ENCODE results near the gene PPP1R16B. TPM values are rescaled to one million over a fixed set of nuclear protein-coding genes. Genes with fewer than 3 reads are reported as not detected.

PPP1R16B gene
- total RNA-seq, 1 experiment from 2014 or later = under 0.01 TPM

- no peak for DNase-seq (ENCODE audit: low read depth)
These were observed 89.8 kb downstream of the PPP1R16B start for GRCh38 chr20:38895098-38895949.

GRCh38 chr20:38896009-38896594 lies 90.6 kb downstream of the PPP1R16B start:
- no peak for DNase-seq (ENCODE audit: low read depth)

GRCh38 chr20:38897267-38897666 lies 91.8 kb downstream of the PPP1R16B start:
- no peak for DNase-seq (ENCODE audit: low read depth)

- DNase-seq (ENCODE audit: low read depth) = no peak
These were observed 95.1 kb downstream of the PPP1R16B start for GRCh38 chr20:38900606-38901005.

- DNase-seq (ENCODE audit: low read depth) = no peak
These were observed 97.1 kb downstream of the PPP1R16B start for GRCh38 chr20:38902601-38903000.

GRCh38 chr20:38903335-38903734 lies 97.8 kb downstream of the PPP1R16B start:
- DNase-seq (ENCODE audit: low read depth) = no peak

- no peak for DNase-seq (ENCODE audit: low read depth)
These were observed 99.9 kb downstream of the PPP1R16B start for GRCh38 chr20:38905375-38905774.

GRCh38 chr20:38907918-38908677 lies 102.6 kb downstream of the PPP1R16B start:
- DNase-seq (ENCODE audit: low read depth) = no peak

- no peak for DNase-seq (ENCODE audit: low read depth)
These were observed 109.9 kb downstream of the PPP1R16B start for GRCh38 chr20:38915355-38915754.

GRCh38 chr20:38917657-38918056 lies 112.2 kb downstream of the PPP1R16B start:
- DNase-seq (ENCODE audit: low read depth) = no peak

- DNase-seq (ENCODE audit: low read depth) = no peak
These were observed 112.7 kb downstream of the PPP1R16B start for GRCh38 chr20:38918172-38918571.

GRCh38 chr20:38919683-38920082 lies 114.2 kb downstream of the PPP1R16B start:
- no peak for DNase-seq (ENCODE audit: low read depth)

- DNase-seq (ENCODE audit: low read depth) = no peak
These were observed 114.9 kb downstream of the PPP1R16B start for GRCh38 chr20:38920411-38920810.

- DNase-seq (ENCODE audit: low read depth) = no peak
These were observed 115.4 kb downstream of the PPP1R16B start for GRCh38 chr20:38920851-38921250.

- DNase-seq (ENCODE audit: low read depth) = no peak
These were observed 119.2 kb downstream of the PPP1R16B start for GRCh38 chr20:38924718-38925117.

- DNase-seq (ENCODE audit: low read depth) = peak; percentile 97
These were observed 120.8 kb downstream of the PPP1R16B start, which contains the start of gene FAM83D for GRCh38 chr20:38926142-38926933. Gene FAM83D (plus strand): TSS chr20:38926417. CDS start chr20:38926443, 26 bp downstream.

GRCh38 chr20:38926934-38927616 lies 121.6 kb downstream of the PPP1R16B start:
- DNase-seq (ENCODE audit: low read depth) = peak; percentile 26

- DNase-seq (ENCODE audit: low read depth) = peak; percentile 11
These were observed 122.5 kb downstream of the PPP1R16B start for GRCh38 chr20:38927902-38928578.

- no peak for DNase-seq (ENCODE audit: low read depth)
These were observed 124.7 kb downstream of the PPP1R16B start for GRCh38 chr20:38930242-38930569.

- no peak for DNase-seq (ENCODE audit: low read depth)
These were observed 126.5 kb downstream of the PPP1R16B start for GRCh38 chr20:38931984-38932383.
